ENCODE data around the gene CLCNKA.
A peak's percentile ranks its signal among the peaks of the same experiment; 100 is the strongest.

CLCNKA gene

DNA sequence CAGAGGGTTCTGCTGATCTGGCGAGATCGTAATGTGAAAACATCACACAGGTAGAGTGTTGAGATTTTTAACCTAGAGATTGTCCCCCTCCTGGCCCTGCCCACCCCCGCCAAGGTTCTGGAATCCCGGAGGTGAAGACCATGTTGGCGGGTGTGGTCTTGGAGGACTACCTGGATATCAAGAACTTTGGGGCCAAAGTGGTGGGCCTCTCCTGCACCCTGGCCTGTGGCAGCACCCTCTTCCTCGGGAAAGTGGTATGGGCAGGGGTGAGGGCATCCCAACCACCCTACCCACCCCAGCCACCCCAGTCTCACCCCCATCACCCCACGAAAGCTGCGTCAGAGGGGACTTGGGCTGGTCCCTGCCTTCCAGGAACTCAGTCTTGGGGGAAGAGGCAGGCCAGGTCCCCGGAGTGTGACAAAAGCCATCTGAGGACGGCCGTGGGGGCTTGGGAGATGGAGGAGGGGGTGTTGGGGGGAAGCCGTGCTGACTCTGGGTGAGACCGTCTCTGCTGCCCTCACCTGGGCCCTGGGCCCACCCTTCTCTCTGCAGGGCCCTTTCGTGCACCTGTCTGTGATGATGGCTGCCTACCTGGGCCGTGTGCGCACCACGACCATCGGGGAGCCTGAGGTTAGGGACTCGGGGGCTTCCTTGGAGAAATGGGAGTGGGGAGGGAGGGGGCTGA, 26.1 kb downstream of the CLCNKA start:
- no peak for TF ChIP-seq CEBPB (IDR thresholded peaks at IDR 0.05)
- TF ChIP-seq RAD21 (IDR thresholded peaks at IDR 0.05; ENCODE audit: low read depth) = no peak
- TF ChIP-seq, protein P1, sequence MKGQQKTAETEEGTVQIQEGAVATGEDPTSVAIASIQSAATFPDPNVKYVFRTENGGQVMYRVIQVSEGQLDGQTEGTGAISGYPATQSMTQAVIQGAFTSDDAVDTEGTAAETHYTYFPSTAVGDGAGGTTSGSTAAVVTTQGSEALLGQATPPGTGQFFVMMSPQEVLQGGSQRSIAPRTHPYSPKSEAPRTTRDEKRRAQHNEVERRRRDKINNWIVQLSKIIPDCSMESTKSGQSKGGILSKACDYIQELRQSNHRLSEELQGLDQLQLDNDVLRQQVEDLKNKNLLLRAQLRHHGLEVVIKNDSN (IDR thresholded peaks at IDR 0.05) = no peak
- no peak for TF ChIP-seq TCF12 (IDR thresholded peaks at IDR 0.05; ENCODE audit: low read depth)
- TF ChIP-seq TAF1 (IDR thresholded peaks at IDR 0.05; ENCODE audit: low read depth) = no peak
- no peak for TF ChIP-seq CREB1 (IDR thresholded peaks at IDR 0.05; ENCODE audit: low read depth)
- TF ChIP-seq, protein P2, sequence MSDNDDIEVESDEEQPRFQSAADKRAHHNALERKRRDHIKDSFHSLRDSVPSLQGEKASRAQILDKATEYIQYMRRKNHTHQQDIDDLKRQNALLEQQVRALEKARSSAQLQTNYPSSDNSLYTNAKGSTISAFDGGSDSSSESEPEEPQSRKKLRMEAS (IDR thresholded peaks at IDR 0.05) = no peak

DNA sequence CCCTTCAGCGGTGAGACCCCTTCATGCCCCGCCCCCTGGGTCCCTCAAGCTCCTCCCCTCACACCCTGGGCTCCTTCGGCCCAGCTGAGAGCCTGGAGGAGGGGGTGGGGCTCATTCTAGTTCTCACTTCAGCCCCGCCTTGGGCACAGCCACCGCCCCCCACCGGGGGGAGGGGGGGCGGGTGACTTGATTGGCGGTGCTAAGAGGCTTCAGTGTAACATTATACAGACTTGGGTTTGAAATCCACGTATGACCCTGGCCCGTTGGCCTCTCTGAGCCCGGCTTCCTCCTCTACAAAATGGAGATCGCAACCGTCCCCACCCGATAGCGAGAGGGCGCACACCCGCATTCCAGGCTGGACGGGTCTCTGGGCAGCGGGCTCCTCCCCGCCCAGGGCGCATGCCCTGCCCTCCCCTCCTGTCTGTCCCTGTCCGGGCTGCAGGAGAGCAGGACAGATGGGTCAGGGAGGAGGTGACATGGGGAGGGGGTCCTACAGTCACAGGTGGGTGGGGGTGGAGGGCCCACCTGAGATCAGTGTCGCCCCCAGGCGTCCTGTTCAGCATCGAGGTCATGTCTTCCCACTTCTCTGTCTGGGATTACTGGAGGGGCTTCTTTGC, 26.8 kb downstream of the CLCNKA start:
- TF ChIP-seq, protein P2 (IDR thresholded peaks at IDR 0.05) = no peak
- TF ChIP-seq TEAD4 (IDR thresholded peaks at IDR 0.05) (peak; percentile 90), EP300 (IDR thresholded peaks at IDR 0.05; ENCODE audit: borderline replicate concordance) (no peak), FOXM1 (IDR thresholded peaks at IDR 0.05; ENCODE audit: borderline replicate concordance, low read depth) (no peak), TAF1 (IDR thresholded peaks at IDR 0.05; ENCODE audit: low read depth) (peak; percentile 39; the same call in 1 of the 2 replicates), TCF12 (IDR thresholded peaks at IDR 0.05; ENCODE audit: low read depth) (peak; percentile 32; the same call in 1 of the 2 replicates), RAD21 (IDR thresholded peaks at IDR 0.05; ENCODE audit: low read depth) (no peak), ZBTB7A (IDR thresholded peaks at IDR 0.05; ENCODE audit: low read depth) (peak; percentile 59), YY1 (IDR thresholded peaks at IDR 0.05; ENCODE audit: low read depth) (peak; percentile 74)

DNA sequence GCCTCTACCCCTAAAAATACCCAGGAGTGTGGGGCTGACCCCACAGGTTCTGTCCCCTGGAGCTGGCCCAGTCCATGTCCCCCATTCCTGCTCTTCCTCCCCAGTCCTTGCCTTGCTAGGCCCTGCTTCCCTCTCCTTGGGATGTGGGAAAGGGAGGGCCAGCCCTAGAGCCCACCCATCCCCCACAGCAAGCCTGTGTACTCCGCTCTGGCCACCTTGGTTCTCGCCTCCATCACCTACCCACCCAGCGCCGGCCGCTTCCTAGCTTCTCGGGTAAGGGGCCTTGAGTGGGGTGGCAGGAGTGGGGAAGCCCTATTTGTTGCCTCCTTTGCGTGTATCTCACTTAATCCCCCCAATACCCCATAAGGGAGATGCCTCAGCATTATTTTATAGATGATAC, 28.5 kb downstream of the CLCNKA start:
- TF ChIP-seq CREB1 (IDR thresholded peaks at IDR 0.05; ENCODE audit: low read depth) (no peak), EP300 (IDR thresholded peaks at IDR 0.05; ENCODE audit: borderline replicate concordance) (no peak), ZBTB7A (IDR thresholded peaks at IDR 0.05; ENCODE audit: low read depth) (no peak), YY1 (IDR thresholded peaks at IDR 0.05; ENCODE audit: low read depth) (no peak), TCF12 (IDR thresholded peaks at IDR 0.05; ENCODE audit: low read depth) (no peak), TAF1 (IDR thresholded peaks at IDR 0.05; ENCODE audit: low read depth) (no peak), CEBPB (IDR thresholded peaks at IDR 0.05) (no peak), RAD21 (IDR thresholded peaks at IDR 0.05; ENCODE audit: low read depth) (no peak), TEAD4 (IDR thresholded peaks at IDR 0.05) (no peak)
- TF ChIP-seq, protein P2 (IDR thresholded peaks at IDR 0.05) = no peak

DNA sequence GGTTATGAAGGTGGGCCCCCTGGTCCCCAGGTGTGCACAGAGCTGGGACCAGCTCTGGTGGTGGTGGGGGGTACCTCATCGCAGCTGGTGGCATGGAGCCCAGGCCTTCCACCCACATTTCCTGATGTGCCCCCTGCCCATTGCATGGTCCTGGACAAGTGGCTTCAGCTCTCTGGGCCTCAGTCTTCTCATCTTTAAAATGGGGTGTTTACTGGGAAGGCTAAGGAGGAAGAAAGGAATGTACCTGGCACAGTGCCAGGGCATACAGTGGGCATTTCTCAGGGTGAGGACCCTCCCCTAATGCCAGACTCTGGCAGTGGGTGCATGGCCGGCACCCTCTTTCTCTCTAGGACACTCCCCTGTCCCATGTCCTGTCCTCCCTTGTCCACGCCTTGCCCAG, 29.2 kb downstream of the CLCNKA start:
- TF ChIP-seq NFIC (IDR thresholded peaks at IDR 0.05) (0 out of 2 replicates have a peak, but pooled peaks have one; percentile 55), RAD21 (IDR thresholded peaks at IDR 0.05; ENCODE audit: low read depth) (no peak)

DNA sequence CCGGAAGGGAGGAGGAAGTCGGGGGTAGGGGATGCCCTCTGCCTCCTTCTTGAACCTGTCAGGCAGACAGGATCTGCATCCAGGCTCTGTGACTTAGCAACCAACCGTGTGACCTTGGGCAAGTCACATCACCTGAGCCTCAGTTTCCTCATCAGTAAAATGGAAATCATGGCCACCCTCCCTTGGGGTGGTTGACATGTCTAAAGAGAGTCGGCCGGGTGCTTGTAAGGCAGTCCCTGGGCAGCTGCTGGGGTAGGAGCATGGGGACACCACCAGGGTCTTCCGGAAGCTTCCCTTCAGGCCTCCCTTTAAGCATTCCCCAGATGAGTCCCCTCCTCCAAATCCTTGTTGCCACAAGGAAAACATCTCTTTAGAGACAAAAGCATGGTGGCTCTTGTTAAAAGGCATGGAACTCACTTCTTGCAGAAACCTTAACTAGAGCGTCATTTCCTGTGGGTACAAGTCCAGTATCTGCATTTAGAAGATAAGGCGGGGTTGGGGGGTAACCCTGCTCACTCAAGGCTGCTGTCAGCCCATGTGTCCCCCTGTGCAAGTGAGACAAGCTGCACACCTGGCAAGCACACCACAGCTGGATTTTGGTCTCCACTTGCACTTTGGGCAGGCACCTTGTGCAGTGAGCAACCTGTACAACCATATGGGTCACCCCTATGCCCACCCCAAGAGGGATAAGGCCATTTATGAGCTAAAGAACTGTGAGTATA, 32.1 kb downstream of the CLCNKA start:
- TF ChIP-seq, protein P1 (IDR thresholded peaks at IDR 0.05) = no peak
- no peak for TF ChIP-seq ZBTB7A (IDR thresholded peaks at IDR 0.05; ENCODE audit: low read depth)
- TF ChIP-seq RAD21 (IDR thresholded peaks at IDR 0.05; ENCODE audit: low read depth) = no peak
- no peak for TF ChIP-seq EGR1 (IDR thresholded peaks at IDR 0.05)
- no peak for TF ChIP-seq TEAD4 (IDR thresholded peaks at IDR 0.05)
- no peak for TF ChIP-seq CEBPB (IDR thresholded peaks at IDR 0.05)
- TF ChIP-seq YY1 (IDR thresholded peaks at IDR 0.05; ENCODE audit: low read depth) = no peak
- TF ChIP-seq CREB1 (IDR thresholded peaks at IDR 0.05; ENCODE audit: low read depth) = no peak
- TF ChIP-seq EP300 (IDR thresholded peaks at IDR 0.05; ENCODE audit: borderline replicate concordance) = no peak
- TF ChIP-seq NFIC (IDR thresholded peaks at IDR 0.05) = no peak
- TF ChIP-seq, protein P3, sequence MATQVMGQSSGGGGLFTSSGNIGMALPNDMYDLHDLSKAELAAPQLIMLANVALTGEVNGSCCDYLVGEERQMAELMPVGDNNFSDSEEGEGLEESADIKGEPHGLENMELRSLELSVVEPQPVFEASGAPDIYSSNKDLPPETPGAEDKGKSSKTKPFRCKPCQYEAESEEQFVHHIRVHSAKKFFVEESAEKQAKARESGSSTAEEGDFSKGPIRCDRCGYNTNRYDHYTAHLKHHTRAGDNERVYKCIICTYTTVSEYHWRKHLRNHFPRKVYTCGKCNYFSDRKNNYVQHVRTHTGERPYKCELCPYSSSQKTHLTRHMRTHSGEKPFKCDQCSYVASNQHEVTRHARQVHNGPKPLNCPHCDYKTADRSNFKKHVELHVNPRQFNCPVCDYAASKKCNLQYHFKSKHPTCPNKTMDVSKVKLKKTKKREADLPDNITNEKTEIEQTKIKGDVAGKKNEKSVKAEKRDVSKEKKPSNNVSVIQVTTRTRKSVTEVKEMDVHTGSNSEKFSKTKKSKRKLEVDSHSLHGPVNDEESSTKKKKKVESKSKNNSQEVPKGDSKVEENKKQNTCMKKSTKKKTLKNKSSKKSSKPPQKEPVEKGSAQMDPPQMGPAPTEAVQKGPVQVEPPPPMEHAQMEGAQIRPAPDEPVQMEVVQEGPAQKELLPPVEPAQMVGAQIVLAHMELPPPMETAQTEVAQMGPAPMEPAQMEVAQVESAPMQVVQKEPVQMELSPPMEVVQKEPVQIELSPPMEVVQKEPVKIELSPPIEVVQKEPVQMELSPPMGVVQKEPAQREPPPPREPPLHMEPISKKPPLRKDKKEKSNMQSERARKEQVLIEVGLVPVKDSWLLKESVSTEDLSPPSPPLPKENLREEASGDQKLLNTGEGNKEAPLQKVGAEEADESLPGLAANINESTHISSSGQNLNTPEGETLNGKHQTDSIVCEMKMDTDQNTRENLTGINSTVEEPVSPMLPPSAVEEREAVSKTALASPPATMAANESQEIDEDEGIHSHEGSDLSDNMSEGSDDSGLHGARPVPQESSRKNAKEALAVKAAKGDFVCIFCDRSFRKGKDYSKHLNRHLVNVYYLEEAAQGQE (IDR thresholded peaks at IDR 0.05; ENCODE audit: low read depth) = no peak
- TF ChIP-seq FOXM1 (IDR thresholded peaks at IDR 0.05; ENCODE audit: borderline replicate concordance, low read depth) = no peak
- TF ChIP-seq TAF1 (IDR thresholded peaks at IDR 0.05; ENCODE audit: low read depth) = no peak
- TF ChIP-seq, protein P2 (IDR thresholded peaks at IDR 0.05) = no peak
- TF ChIP-seq TCF12 (IDR thresholded peaks at IDR 0.05; ENCODE audit: low read depth) = no peak
